ENCODE data around the gene REPS1. TPM values are rescaled to one million over a fixed set of nuclear protein-coding genes. Genes with fewer than 3 reads are reported as not detected.

Gene REPS1
- polyA plus RNA-seq, 1 of the 3 experiments (the other 2 are of a cell fraction), result 26.2 TPM

GRCh38 chr6:138926579-138926978 lies 61.5 kb downstream of the REPS1 start:
- DNase-seq, result no peak
- ChIA-PET POLR2A (no interaction called here), CTCF (no interaction called here)
- Histone ChIP-seq H3K9me3 (no peaks in the 10 kb centered on the region), H3K9me2 (no peaks in the 10 kb centered on the region), H3F3A (replicated peaks; ENCODE audit: insufficient read depth) (no peaks in the 10 kb centered on the region), H3K27ac (ENCODE audit: low read depth in 2 of 2, low read length in 1 of 2) (no peak overlapping the region; a peak in 1 of 4 replicates), H4K20me1 (ENCODE audit: insufficient read depth) (no peaks in the 10 kb centered on the region), H3K9ac (no peak overlapping the region), H3K4me1 (ENCODE audit: control insufficient read depth in 1 of 2, insufficient read depth in 2 of 2, low read depth in 1 of 2, low read length in 1 of 2) (no peaks in the 10 kb centered on the region; a peak in 2 of 4 replicates), H2AFZ (ENCODE audit: low read depth) (no peak overlapping the region), H3K4me3 (ENCODE audit: low read depth in 2 of 2, low read length in 1 of 2) (no peak overlapping the region), H3K79me2 (ENCODE audit: insufficient read depth) (no peaks in the 10 kb centered on the region), H3K36me3 (replicated peaks in 1 of 2; ENCODE audit: control insufficient read depth in 1 of 2, insufficient read depth in 2 of 2, low read length in 1 of 2) (peaks cover 38 to 41% of the 10 kb centered on the region in 2 experiments), H3K4me2 (no peak overlapping the region), H3K27me3 (ENCODE audit: insufficient read depth) (no peaks in the 10 kb centered on the region)
- no peak for TF ChIP-seq MAX (IDR thresholded peaks at IDR 0.05; ENCODE audit: low read depth)
- no peak for TF ChIP-seq FOSL2 (IDR thresholded peaks at IDR 0.05; ENCODE audit: borderline replicate concordance, low read depth)
- no peak for TF ChIP-seq GATA2 (CRISPR knock-in tag; IDR thresholded peaks at IDR 0.05)
- no peak for TF ChIP-seq TEAD4 (IDR thresholded peaks at IDR 0.05; ENCODE audit: borderline replicate concordance, insufficient read depth)
- TF ChIP-seq RCOR1 (IDR thresholded peaks at IDR 0.05; ENCODE audit: low read length), result no peak
- TF ChIP-seq GABPA (IDR thresholded peaks at IDR 0.05; ENCODE audit: low read depth), result no peak
- TF ChIP-seq EP300 (IDR thresholded peaks at IDR 0.05; ENCODE audit: borderline replicate concordance in 1 of 2, low read depth in 1 of 2, low read length in 1 of 2), result no peak
- no peak for TF ChIP-seq CTCF (IDR thresholded peaks at IDR 0.05)
- no peak for TF ChIP-seq TAF1 (IDR thresholded peaks at IDR 0.05; ENCODE audit: borderline replicate concordance, low read depth, low read length)
- TF ChIP-seq EZH2phosphoT487 (IDR thresholded peaks at IDR 0.05; ENCODE audit: borderline replicate concordance, low read depth), result no peak
- no peak for TF ChIP-seq PBX3 (IDR thresholded peaks at IDR 0.05)
- TF ChIP-seq POLR2AphosphoS5 (IDR thresholded peaks at IDR 0.05; ENCODE audit: low read depth, low read length), result no peak
- TF ChIP-seq FOXM1 (IDR thresholded peaks at IDR 0.05; ENCODE audit: low read depth), result no peak
- TF ChIP-seq YY1 (IDR thresholded peaks at IDR 0.05; ENCODE audit: low read depth), result no peak
- no peak for TF ChIP-seq RFX5 (IDR thresholded peaks at IDR 0.05; ENCODE audit: low read length)
- no peak for TF ChIP-seq MEF2A (IDR thresholded peaks at IDR 0.05; ENCODE audit: borderline replicate concordance, low read depth)
- no peak for TF ChIP-seq USF1 (IDR thresholded peaks at IDR 0.05; ENCODE audit: borderline replicate concordance, low read depth)
- no peak for TF ChIP-seq MXI1 (IDR thresholded peaks at IDR 0.05; ENCODE audit: low read depth, low read length)
- no peak for TF ChIP-seq ELF1 (IDR thresholded peaks at IDR 0.05)
- WGBS (ENCODE audit: low lambda C conversion rate), result 96% methylated on average over 3 of the region's 3 CpGs
